IMR-90 (cell line): ENCODE data around the gene ARVCF. TPM values are rescaled to one million over a fixed set of nuclear protein-coding genes. Genes with fewer than 3 reads are reported as not detected.

Experiments
- ATAC-seq: fragments of 200-7000 bp; cut with Tn5 transposase; 2 replicates; pipeline ENCODE4 v1.9.1; 2020; ENCODE audit warnings: low read depth, mild to moderate bottlenecking, moderate library complexity
- BruUV-seq: library from RNA; stranded (reverse); fragments of 400-500 nt; replicated peaks from 2 replicates; lab custom pipeline; 2021; lab: Mats Ljungman, UMichigan
- CTCF ChIA-PET: fragments of 300-600 bp; formaldehyde crosslinking; extraction: SDS; loops from one replicate; lab custom pipeline; 2021; ENCODE audit warnings: antibody characterized with exemption; lab: Yijun Ruan, JAX
- POLR2A ChIA-PET: fragments of 300-600 bp; sonication (Branson Sonifier 250); formaldehyde crosslinking; loops from one replicate; lab custom pipeline; 2022; ENCODE audit warnings: antibody characterized with exemption; ENCODE audit not compliant: unreplicated experiment; lab: Charles Lee
- DNase-seq: peaks from one replicate; pipeline ENCODE4 v3.0.0; 2013
- H2AFZ ChIP-seq: replicated peaks from 2 replicates; pipeline ENCODE3; 2013; ENCODE audit warnings: low read length, mild to moderate bottlenecking; ENCODE audit not compliant: poor library complexity
- H2AK5ac ChIP-seq: 2 replicates; pipeline ENCODE4 v1.6.1; 2013; ENCODE audit warnings: low read depth, low read length, inconsistent platforms
- H2AK9ac ChIP-seq: replicated peaks from 2 replicates; pipeline ENCODE3; 2013; ENCODE audit warnings: mild to moderate bottlenecking, low read depth, low read length, moderate library complexity; ENCODE audit not compliant: poor library complexity
- H2BK120ac ChIP-seq: 2 replicates; pipeline ENCODE4 v1.6.1; 2013; ENCODE audit warnings: low read depth, low read length, inconsistent platforms
- H2BK15ac ChIP-seq: 3 replicates; pipeline ENCODE4 v1.6.1; 2013; ENCODE audit warnings: low read depth, low read length, inconsistent platforms
- H2BK20ac ChIP-seq: 2 replicates; pipeline ENCODE4 v1.6.1; 2013; ENCODE audit warnings: low read depth, mild to moderate bottlenecking, inconsistent platforms, low read length, moderate library complexity
- H2BK5ac ChIP-seq: 2 replicates; pipeline ENCODE4 v1.6.1; 2013; ENCODE audit warnings: mild to moderate bottlenecking, low read depth, low read length, inconsistent platforms; ENCODE audit not compliant: poor library complexity, severe bottlenecking
- H3K14ac ChIP-seq: replicated peaks from 2 replicates; pipeline ENCODE4 v1.6.1; 2013; ENCODE audit warnings: low read depth, low read length, inconsistent platforms
- H3K18ac ChIP-seq: 2 replicates; pipeline ENCODE4 v1.6.1; 2013; ENCODE audit warnings: low read depth, low read length, control low read depth
- H3K23ac ChIP-seq: 2 replicates; pipeline ENCODE4 v1.6.1; 2013; ENCODE audit warnings: low read depth, low read length, inconsistent platforms
- H3K27ac ChIP-seq: 2 replicates; pipeline ENCODE4 v1.5.1; 2013; ENCODE audit warnings: mild to moderate bottlenecking, control low read depth, low read length; ENCODE audit not compliant: insufficient read depth
- H3K27me3 ChIP-seq: 2 replicates; pipeline ENCODE4 v1.6.1; 2013; ENCODE audit warnings: low read length; ENCODE audit not compliant: control insufficient read depth, insufficient read depth
- H3K36me3 ChIP-seq: 2 replicates; pipeline ENCODE4 v1.6.1; 2013; ENCODE audit warnings: low read length, mixed read lengths; ENCODE audit not compliant: control insufficient read depth, insufficient read depth
- H3K4ac ChIP-seq: 2 replicates; pipeline ENCODE4 v1.6.1; 2013; ENCODE audit warnings: low read depth, low read length, inconsistent platforms
- H3K4me1 ChIP-seq: 2 replicates; pipeline ENCODE4 v1.6.1; 2013; ENCODE audit warnings: low read length, mixed read lengths; ENCODE audit not compliant: control insufficient read depth, insufficient read depth
- H3K4me2 ChIP-seq: 2 replicates; pipeline ENCODE4 v1.6.1; 2013; ENCODE audit warnings: low read depth, mild to moderate bottlenecking, control low read depth, low read length, moderate library complexity
- H3K4me3 ChIP-seq: 2 replicates; pipeline ENCODE4 v1.5.1; 2013; ENCODE audit warnings: low read depth, mild to moderate bottlenecking, control low read depth, low read length, moderate library complexity; ENCODE audit not compliant: insufficient read depth
- H3K56ac ChIP-seq: 2 replicates; pipeline ENCODE4 v1.6.1; 2013; ENCODE audit warnings: low read length, inconsistent platforms; ENCODE audit not compliant: insufficient read depth; ENCODE audit errors: extremely low read depth
- H3K79me1 ChIP-seq, 2 experiments: 2 replicates each; pipeline ENCODE4 v1.6.1; 2013; ENCODE audit warnings: low read length in 2 of 2, inconsistent platforms in 1 of 2, low read depth in 1 of 2
- H3K9ac ChIP-seq: 2 replicates; pipeline ENCODE4 v1.6.1; 2013; ENCODE audit warnings: low read depth, low read length, control low read depth
- H3K9me1 ChIP-seq: 2 replicates; pipeline ENCODE4 v1.6.1; 2013; ENCODE audit warnings: low read length, inconsistent platforms; ENCODE audit not compliant: insufficient read depth
- H3K9me3 ChIP-seq: 2 replicates; pipeline ENCODE4 v1.6.1; 2013; ENCODE audit warnings: low read length; ENCODE audit not compliant: control insufficient read depth, insufficient read depth
- H4K20me1 ChIP-seq: 2 replicates; pipeline ENCODE4 v1.6.1; 2013; ENCODE audit warnings: low read length, inconsistent platforms; ENCODE audit not compliant: insufficient read depth
- H4K5ac ChIP-seq: 2 replicates; pipeline ENCODE4 v1.6.1; 2013; ENCODE audit warnings: mild to moderate bottlenecking, low read depth, low read length, control low read depth
- H4K8ac ChIP-seq, 2 experiments: 2 replicates each; pipeline ENCODE4 v1.6.1; 2013; ENCODE audit warnings: low read depth in 2 of 2, low read length in 2 of 2, control low read depth in 1 of 2, inconsistent platforms in 1 of 2
- H4K91ac ChIP-seq: 2 replicates; pipeline ENCODE4 v1.6.1; 2013; ENCODE audit warnings: low read depth, low read length, inconsistent platforms; ENCODE audit not compliant: insufficient read depth
- BHLHE40 ChIP-seq: fragments of 150-350 bp; IDR thresholded peaks from 2 replicates; pipeline ENCODE4 v1.6.1; 2016; ENCODE audit warnings: mild to moderate bottlenecking, low read depth, low read length
- CHD1 ChIP-seq: IDR thresholded peaks from 2 replicates; pipeline ENCODE4 v1.6.1; 2012; ENCODE audit warnings: low read depth, low read length, improper control_type of control experiment
- MAZ ChIP-seq: IDR thresholded peaks from 2 replicates; pipeline ENCODE4 v1.6.1; 2012; ENCODE audit warnings: low read depth, mild to moderate bottlenecking, low read length, improper control_type of control experiment, moderate library complexity, borderline replicate concordance
- NFE2L2 ChIP-seq: fragments of 150-350 bp; IDR thresholded peaks from 2 replicates; pipeline ENCODE4 v1.6.1; 2016; ENCODE audit warnings: low read depth, mild to moderate bottlenecking, low read length
- WGBS, 2 experiments: methylation state at CpG; one replicate each; pipeline versions ENCODE4 v1.1.5 to v1.1.7; 2013; ENCODE audit warnings: missing lambda C conversion rate in 2 of 2; ENCODE audit not compliant: insufficient read length in 1 of 2; ENCODE audit errors: extremely low coverage in 2 of 2; 5-methylcytosine and 5-hydroxymethylcytosine counted together
- dilution Hi-C: fragments of 300-500 bp; cut with HindIII; formaldehyde crosslinking; loops from one replicate; pipeline ENCODE4 v1.14.3; 2018; ENCODE audit warnings: low sequenced_read_pairs; ENCODE audit not compliant: unreplicated experiment
- in situ Hi-C: fragments of 300-500 bp; cut with MboI; formaldehyde crosslinking; loops from 3 replicates; pipeline ENCODE4 v1.14.3; 2019; ENCODE audit warnings: low sequenced_read_pairs, inconsistent platforms, mixed read lengths
- intact Hi-C: fragments of 100-400 bp; cut with micrococcal nuclease; formaldehyde crosslinking; loops from 2 replicates; pipeline ENCODE4 v1.10.0; 2022
- polyA plus RNA-seq, 3 experiments: library from polyadenylated mRNA; depleted of rRNA; stranded (reverse); fragments of >200 nt; gene quantifications; 2 replicates each; pipeline ENCODE4 v1.2.3, GENCODE V29; 2012; ENCODE audit warnings: low replicate concordance in 1 of 3
- total RNA-seq: library from RNA; depleted of rRNA; stranded (reverse); fragments of >200 nt; gene quantifications from 2 replicates; pipeline ENCODE4 v1.2.3, GENCODE V29; 2012
- TF ChIP-seq, protein P1 (sequence below): conservative IDR thresholded peaks from 2 replicates; pipeline ENCODE4 v1.5.1; 2012; ENCODE audit warnings: mild to moderate bottlenecking, low read depth, low read length, improper control_type of control experiment
- TF ChIP-seq, protein P2 (sequence below): fragments of 150-350 bp; IDR thresholded peaks from 2 replicates; pipeline ENCODE4 v1.6.1; 2016; ENCODE audit warnings: low read depth, mild to moderate bottlenecking, low read length, moderate library complexity, borderline replicate concordance

The ARVCF gene
- total and polyA plus RNA-seq, 2 of the 4 experiments (the other 2 are of a cell fraction) = 8.6 to 14.1 TPM

DNA sequence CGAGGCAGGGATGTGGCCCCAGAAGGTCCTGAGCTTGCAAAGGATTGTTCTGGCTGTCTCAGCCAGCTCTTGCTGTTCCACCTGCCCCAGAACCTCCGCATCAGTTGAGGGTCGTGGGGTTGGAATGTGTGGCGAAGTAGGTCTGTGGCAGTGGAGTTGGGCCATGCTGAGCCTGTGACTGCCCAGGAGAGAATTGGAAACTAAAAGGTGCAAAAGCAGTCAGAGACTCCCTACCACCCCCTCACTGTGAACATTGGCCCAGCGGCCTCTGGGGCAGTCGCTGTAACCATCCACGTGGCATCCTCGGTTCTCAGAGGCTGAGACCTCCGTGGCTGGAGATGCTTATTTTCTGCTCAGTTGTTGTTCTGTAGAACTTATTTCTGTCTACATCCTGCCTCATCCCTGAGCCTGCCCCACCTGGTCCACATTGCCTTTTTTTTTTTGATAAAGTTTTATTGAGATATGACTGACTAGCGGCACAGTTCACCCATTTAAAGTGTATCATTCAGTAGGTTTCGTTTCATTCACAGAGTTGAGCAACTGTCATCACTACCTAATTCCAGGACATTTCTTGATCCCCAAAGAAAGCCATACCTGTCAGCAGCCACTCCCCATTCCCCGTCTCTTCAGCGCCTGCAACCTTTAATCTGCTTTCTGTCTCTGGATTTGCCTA, 41.1 kb upstream of the ARVCF start:
- H2AFZ ChIP-seq = no peak overlapping the region
- TF ChIP-seq BHLHE40 (no peak), NFE2L2 (no peak), CHD1 (no peak), MAZ (no peak)
- TF ChIP-seq, protein P1, sequence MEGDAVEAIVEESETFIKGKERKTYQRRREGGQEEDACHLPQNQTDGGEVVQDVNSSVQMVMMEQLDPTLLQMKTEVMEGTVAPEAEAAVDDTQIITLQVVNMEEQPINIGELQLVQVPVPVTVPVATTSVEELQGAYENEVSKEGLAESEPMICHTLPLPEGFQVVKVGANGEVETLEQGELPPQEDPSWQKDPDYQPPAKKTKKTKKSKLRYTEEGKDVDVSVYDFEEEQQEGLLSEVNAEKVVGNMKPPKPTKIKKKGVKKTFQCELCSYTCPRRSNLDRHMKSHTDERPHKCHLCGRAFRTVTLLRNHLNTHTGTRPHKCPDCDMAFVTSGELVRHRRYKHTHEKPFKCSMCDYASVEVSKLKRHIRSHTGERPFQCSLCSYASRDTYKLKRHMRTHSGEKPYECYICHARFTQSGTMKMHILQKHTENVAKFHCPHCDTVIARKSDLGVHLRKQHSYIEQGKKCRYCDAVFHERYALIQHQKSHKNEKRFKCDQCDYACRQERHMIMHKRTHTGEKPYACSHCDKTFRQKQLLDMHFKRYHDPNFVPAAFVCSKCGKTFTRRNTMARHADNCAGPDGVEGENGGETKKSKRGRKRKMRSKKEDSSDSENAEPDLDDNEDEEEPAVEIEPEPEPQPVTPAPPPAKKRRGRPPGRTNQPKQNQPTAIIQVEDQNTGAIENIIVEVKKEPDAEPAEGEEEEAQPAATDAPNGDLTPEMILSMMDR = no peak
- TF ChIP-seq, protein P2, sequence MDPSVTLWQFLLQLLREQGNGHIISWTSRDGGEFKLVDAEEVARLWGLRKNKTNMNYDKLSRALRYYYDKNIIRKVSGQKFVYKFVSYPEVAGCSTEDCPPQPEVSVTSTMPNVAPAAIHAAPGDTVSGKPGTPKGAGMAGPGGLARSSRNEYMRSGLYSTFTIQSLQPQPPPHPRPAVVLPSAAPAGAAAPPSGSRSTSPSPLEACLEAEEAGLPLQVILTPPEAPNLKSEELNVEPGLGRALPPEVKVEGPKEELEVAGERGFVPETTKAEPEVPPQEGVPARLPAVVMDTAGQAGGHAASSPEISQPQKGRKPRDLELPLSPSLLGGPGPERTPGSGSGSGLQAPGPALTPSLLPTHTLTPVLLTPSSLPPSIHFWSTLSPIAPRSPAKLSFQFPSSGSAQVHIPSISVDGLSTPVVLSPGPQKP = no peak
- no peaks in the 10 kb centered on the region for H3K4me1 ChIP-seq
- no peak overlapping the region for H2AK9ac ChIP-seq
- no peak overlapping the region for H3K18ac ChIP-seq
- no peak overlapping the region for H2BK20ac ChIP-seq
- H4K91ac ChIP-seq = no peak overlapping the region
- dilution Hi-C loops = no loop called here
- ATAC-seq = no peak
- H4K20me1 ChIP-seq = no peaks in the 10 kb centered on the region; the same call in 1 of the 2 replicates
- BruUV-seq = no TSS peak
- no peak overlapping the region for H3K14ac ChIP-seq
- in situ Hi-C loops = no loop called here
- H3K79me1 ChIP-seq = peaks cover 5 to 8% of the 10 kb centered on the region in 2 experiments; a peak in 1 of 4 replicates
- H3K9me1 ChIP-seq = no peaks in the 10 kb centered on the region
- ChIA-PET POLR2A (no interaction called here), CTCF (no interaction called here)
- 80% methylated on average over 1 of the region's 13 CpGs; no CpG with 5 or more reads in 1 of the 2 experiments for WGBS, 2 experiments
- no peak overlapping the region for H3K9ac ChIP-seq
- no peak overlapping the region for H2BK120ac ChIP-seq
- DNase-seq = no peak
- no peak overlapping the region for H4K8ac ChIP-seq
- H3K27me3 ChIP-seq = no peaks in the 10 kb centered on the region
- no peak overlapping the region for H2BK5ac ChIP-seq
- no peak overlapping the region for H3K23ac ChIP-seq
- no peak overlapping the region for H2AK5ac ChIP-seq
- no peak overlapping the region for H3K56ac ChIP-seq
- no peak overlapping the region for H2BK15ac ChIP-seq
- no peak overlapping the region for H3K4ac ChIP-seq
- H3K4me2 ChIP-seq = no peak overlapping the region
- intact Hi-C loops = no loop called here
- H3K4me3 ChIP-seq = no peak overlapping the region
- no peaks in the 10 kb centered on the region for H3K9me3 ChIP-seq
- H3K36me3 ChIP-seq = peaks cover 55% of the 10 kb centered on the region
- no peak overlapping the region for H4K5ac ChIP-seq
- H3K27ac ChIP-seq = no peak overlapping the region
